GM23248 (cell line): Measurements from ENCODE around the gene ZNF319. TPM values are rescaled to one million over a fixed set of nuclear protein-coding genes. Genes with fewer than 3 reads are reported as not detected.

Source experiments
- DNase-seq: peaks from one replicate; pipeline ENCODE4 v3.0.0-alpha.2; 2015
- H2AFZ ChIP-seq: fragments of 200-600 bp; sonication (generic); 2 replicates; pipeline ENCODE4 v1.6.1; 2016; ENCODE audit warnings: antibody characterized with exemption
- H3F3A ChIP-seq: fragments of 200-600 bp; sonication (generic); 2 replicates; pipeline ENCODE4 v1.6.1; 2016; ENCODE audit warnings: mild to moderate bottlenecking, antibody characterized with exemption, mixed run types; ENCODE audit not compliant: insufficient read depth
- H3K27ac ChIP-seq: fragments of 200-600 bp; sonication (generic); 2 replicates; pipeline ENCODE4 v1.5.1; 2016; ENCODE audit warnings: mild to moderate bottlenecking
- H3K27me3 ChIP-seq: fragments of 200-600 bp; sonication (generic); replicated peaks from 2 replicates; pipeline ENCODE4 v1.6.1; 2016; ENCODE audit warnings: mild to moderate bottlenecking; ENCODE audit not compliant: insufficient read depth
- H3K36me3 ChIP-seq: fragments of 200-600 bp; sonication (generic); 2 replicates; pipeline ENCODE4 v1.6.1; 2016; ENCODE audit warnings: low read depth, mild to moderate bottlenecking
- H3K4me1 ChIP-seq: fragments of 200-600 bp; sonication (generic); 2 replicates; pipeline ENCODE4 v1.6.1; 2016; ENCODE audit warnings: mild to moderate bottlenecking; ENCODE audit not compliant: insufficient read depth
- H3K4me2 ChIP-seq: fragments of 200-600 bp; sonication (generic); one replicate; pipeline ENCODE4 v1.6.1; 2016; ENCODE audit warnings: mild to moderate bottlenecking; ENCODE audit not compliant: unreplicated experiment
- H3K4me3 ChIP-seq: fragments of 200-600 bp; sonication (generic); 2 replicates; pipeline ENCODE4 v1.5.1; 2016; ENCODE audit warnings: mild to moderate bottlenecking
- H3K79me2 ChIP-seq: fragments of 200-600 bp; sonication (generic); 2 replicates; pipeline ENCODE4 v1.6.1; 2016; ENCODE audit warnings: mild to moderate bottlenecking; ENCODE audit not compliant: insufficient read depth
- H3K9ac ChIP-seq: fragments of 200-600 bp; sonication (generic); 2 replicates; pipeline ENCODE4 v1.6.1; 2016; ENCODE audit warnings: mild to moderate bottlenecking
- H3K9me2 ChIP-seq: fragments of 200-600 bp; sonication (generic); 2 replicates; pipeline ENCODE4 v1.6.1; 2016; ENCODE audit warnings: mixed run types, mild to moderate bottlenecking, moderate library complexity; ENCODE audit not compliant: insufficient read depth
- H3K9me3 ChIP-seq: fragments of 200-600 bp; sonication (generic); one replicate; pipeline ENCODE4 v1.6.1; 2017; ENCODE audit warnings: low read depth
- H4K20me1 ChIP-seq: fragments of 200-600 bp; sonication (generic); 2 replicates; pipeline ENCODE4 v1.6.0; 2016; ENCODE audit not compliant: insufficient read depth
- EZH2 ChIP-seq: fragments of 200-600 bp; sonication (generic); IDR thresholded peaks from 2 replicates; pipeline ENCODE4 v1.6.1; 2018; ENCODE audit warnings: antibody characterized with exemption, mild to moderate bottlenecking; ENCODE audit not compliant: insufficient read depth, poor library complexity, severe bottlenecking
- EZH2phosphoT487 ChIP-seq: fragments of 200-600 bp; sonication (generic); IDR thresholded peaks from 2 replicates; pipeline ENCODE4 v1.6.1; 2018; ENCODE audit warnings: antibody characterized with exemption, moderate library complexity, mild to moderate bottlenecking, low read depth; ENCODE audit not compliant: insufficient read depth
- WGBS, 2 experiments: methylation state at CpG; one replicate each; pipeline ENCODE4 v1.1.6; 2015 to 2017; ENCODE audit warnings: low lambda C conversion rate in 2 of 2, low coverage in 1 of 2; ENCODE audit errors: missing lambda C conversion rate in 2 of 2; 5-methylcytosine and 5-hydroxymethylcytosine counted together
- in situ Hi-C: fragments of 300-500 bp; cut with MboI; formaldehyde crosslinking; loops from 2 replicates; pipeline ENCODE4 v1.15.0; 2020
- polyA plus RNA-seq: library from polyadenylated mRNA; unstranded; fragments of >200 nt; fragmentation: Nextera tagmentation; extraction: Ambion mirVana; gene quantifications from 2 replicates; pipeline ENCODE4 v1.2.1, GENCODE V29; 2016
- total RNA-seq: library from RNA; depleted of rRNA; stranded (reverse); fragments of >200 nt; shearing (Covaris generic); gene quantifications from 2 replicates; pipeline ENCODE4 v1.2.3, GENCODE V29; 2014

ZNF319 gene
- total and polyA plus RNA-seq, 2 experiments from 2014 or later, result 4.6 to 8.2 TPM

DNA sequence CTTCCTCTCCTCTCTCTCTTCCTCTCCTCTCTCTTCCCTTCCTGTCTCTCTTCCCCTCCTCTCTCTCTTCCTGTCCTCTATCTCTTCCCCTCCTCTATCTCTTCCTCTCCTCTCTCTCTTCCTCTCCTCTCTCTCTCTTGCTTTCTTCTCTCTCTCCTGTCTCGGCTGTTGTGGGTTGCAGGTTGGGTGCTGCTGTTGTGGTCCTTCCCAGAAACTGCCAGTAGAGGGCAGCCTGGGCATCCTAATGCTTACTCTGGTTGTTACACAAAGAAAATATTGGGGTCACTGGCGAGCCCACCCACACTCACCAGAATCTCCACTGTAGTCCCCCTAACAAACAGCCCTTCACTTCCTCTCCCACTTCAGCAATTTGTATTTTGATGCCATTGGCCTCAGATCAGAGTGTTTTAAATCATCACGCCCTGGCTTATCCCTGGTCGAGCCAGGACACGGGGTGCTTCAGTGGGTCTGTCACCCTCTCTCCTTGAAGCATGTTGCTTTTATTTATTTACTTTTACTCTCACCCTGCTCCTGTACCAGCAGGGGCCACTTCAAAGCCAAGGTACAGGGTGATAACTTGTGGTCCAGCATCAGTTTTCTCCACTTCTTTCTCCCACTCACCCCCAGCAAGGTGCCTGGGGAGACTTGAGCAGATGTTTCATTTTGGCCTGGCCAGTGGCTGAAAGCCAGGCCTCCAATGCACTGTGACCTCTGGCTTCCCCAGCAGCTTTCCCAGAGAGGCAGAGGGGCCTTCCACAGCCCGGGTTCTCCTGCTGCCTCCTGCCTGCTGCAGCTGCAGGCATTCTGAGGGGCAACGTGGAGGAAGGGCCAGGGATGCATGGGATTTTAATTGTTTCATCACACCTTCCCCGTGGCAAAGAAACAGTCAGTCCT, 20.4 kb upstream of the ZNF319 start:
- H3K4me2 ChIP-seq, result no peak overlapping the region
- WGBS, 2 experiments, result 65 to 66% methylated on average over 8 of the region's 8 CpGs

DNA sequence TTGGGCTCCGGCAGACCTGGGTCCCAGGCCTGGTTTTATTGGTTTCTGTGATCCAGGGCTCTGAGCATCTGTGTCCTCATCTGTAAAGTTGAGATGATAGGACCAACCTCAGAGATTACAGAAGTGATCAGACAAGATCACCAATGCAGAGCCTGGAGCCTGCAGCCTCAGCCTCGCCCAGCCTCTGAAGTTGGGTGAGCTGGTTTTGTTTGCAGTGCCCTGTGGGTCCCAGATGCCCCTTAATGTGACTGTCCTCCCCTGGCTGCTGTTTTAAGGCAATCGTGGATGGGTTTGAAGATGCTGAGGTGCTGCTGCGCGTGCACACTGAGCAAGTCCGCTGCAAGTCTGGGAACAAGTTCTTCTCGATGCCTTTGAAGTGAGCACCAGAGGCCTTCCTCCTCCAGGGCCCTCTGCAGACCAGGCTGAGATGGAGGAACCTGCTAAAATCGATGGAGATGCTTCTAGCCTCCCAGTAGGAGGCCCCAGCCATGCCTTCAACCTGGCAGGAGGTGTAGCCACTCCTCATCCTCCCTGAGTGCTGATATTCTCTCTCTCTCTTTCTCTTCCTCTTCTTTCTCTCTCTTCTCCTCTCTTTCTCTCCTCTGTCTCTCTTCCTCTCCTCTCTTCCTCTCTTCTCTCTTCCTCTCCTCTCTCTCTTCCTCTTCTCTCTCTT, 19.5 kb upstream of the ZNF319 start:
- Histone ChIP-seq H4K20me1 (no peaks in the 10 kb centered on the region), H3K9ac (no peak overlapping the region), H3K27ac (no peak overlapping the region), H2AFZ (no peak overlapping the region), H3K4me3 (no peak overlapping the region), H3K27me3 (no peaks in the 10 kb centered on the region), H3K9me2 (no peaks in the 10 kb centered on the region), H3K4me1 (peaks cover 17% of the 10 kb centered on the region), H3K9me3 (no peaks in the 10 kb centered on the region), H3K4me2 (no peak overlapping the region), H3F3A (0 out of 2 replicates have a peak, but pooled peaks cover 5% of the 10 kb centered on the region), H3K79me2 (no peaks in the 10 kb centered on the region), H3K36me3 (no peaks in the 10 kb centered on the region; the same call in 1 of the 2 replicates)
- in situ Hi-C loops, result loop anchor here (10.0 to 25.0 kb wide), 2 partner anchors 295 to 467 kb away; no protein-coding TSS in a partner anchor
- TF ChIP-seq EZH2phosphoT487, result no peak
- no peak for TF ChIP-seq EZH2
- 82 to 86% methylated on average over 8 of the region's 8 CpGs for WGBS, 2 experiments
- DNase-seq, result no peak

More for the DNA sequence above, 20.4 kb upstream of the ZNF319 start:
- no peaks in the 10 kb centered on the region for H3K79me2 ChIP-seq
- no peaks in the 10 kb centered on the region for H3K9me2 ChIP-seq
- peak; percentile 58 for DNase-seq
- H3K9ac ChIP-seq, result no peak overlapping the region
- no peaks in the 10 kb centered on the region for H3K27me3 ChIP-seq
- H3K9me3 ChIP-seq, result no peaks in the 10 kb centered on the region
- H4K20me1 ChIP-seq, result no peaks in the 10 kb centered on the region
- peaks cover 17% of the 10 kb centered on the region for H3K4me1 ChIP-seq
- no peaks in the 10 kb centered on the region; the same call in 1 of the 2 replicates for H3K36me3 ChIP-seq
- TF ChIP-seq EZH2phosphoT487 (no peak), EZH2 (no peak)
- no peak overlapping the region for H2AFZ ChIP-seq
- no peak overlapping the region for H3K27ac ChIP-seq
- 0 out of 2 replicates have a peak, but pooled peaks cover 5% of the 10 kb centered on the region for H3F3A ChIP-seq
- H3K4me3 ChIP-seq, result no peak overlapping the region
- in situ Hi-C loops, result loop anchor here (10.0 to 25.0 kb wide), 2 partner anchors 294 to 466 kb away; no protein-coding TSS in a partner anchor

DNA sequence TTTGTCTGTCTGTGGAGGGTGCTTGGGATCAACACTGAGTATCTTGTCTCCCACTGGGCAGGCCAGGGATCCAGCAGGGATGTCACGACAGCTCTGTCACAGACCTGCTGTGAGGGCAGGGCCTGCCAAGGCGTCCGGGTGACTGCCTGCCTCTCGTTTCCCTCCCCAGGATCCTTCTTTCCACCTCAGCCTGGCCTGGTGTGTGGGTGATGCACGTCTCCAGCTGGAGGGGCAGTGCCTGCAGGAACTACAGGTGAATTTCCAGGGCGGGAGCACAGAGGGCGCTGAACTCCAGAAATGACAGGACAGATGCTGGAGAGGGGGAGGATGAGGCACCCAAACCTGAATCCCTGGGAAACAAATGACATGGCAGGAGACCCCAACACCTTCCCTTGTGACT, 18.3 kb upstream of the ZNF319 start:
- no peak overlapping the region for H3K9ac ChIP-seq
- peaks cover 4% of the 10 kb centered on the region; the same call in 1 of the 2 replicates for H3K36me3 ChIP-seq
- H3K9me2 ChIP-seq, result no peaks in the 10 kb centered on the region
- H3K4me1 ChIP-seq, result peaks cover 17% of the 10 kb centered on the region
- H4K20me1 ChIP-seq, result no peaks in the 10 kb centered on the region
- H2AFZ ChIP-seq, result no peak overlapping the region
- H3K9me3 ChIP-seq, result no peaks in the 10 kb centered on the region
- no peak overlapping the region for H3K27ac ChIP-seq
- no peaks in the 10 kb centered on the region for H3K79me2 ChIP-seq
- H3K4me3 ChIP-seq, result no peak overlapping the region
- 0 out of 2 replicates have a peak, but pooled peaks cover 5% of the 10 kb centered on the region for H3F3A ChIP-seq
- no peak overlapping the region for H3K4me2 ChIP-seq
- H3K27me3 ChIP-seq, result no peaks in the 10 kb centered on the region
- DNase-seq, result no peak
- in situ Hi-C loops, result loop anchor here (25.0 kb wide), 1 partner anchor 468 kb away; no protein-coding TSS in a partner anchor
- whole genome bisulfite sequencing, 2 experiments, result 87% methylated on average over 7 of the region's 7 CpGs
- TF ChIP-seq EZH2, result no peak
- no peak for TF ChIP-seq EZH2phosphoT487

GRCh38 chr16:58016840-58017446, 16.5 kb upstream of the ZNF319 start:
- in situ Hi-C loops, result loop anchor here (25.0 kb wide), 1 partner anchor 470 kb away; no protein-coding TSS in a partner anchor
- Histone ChIP-seq H3K4me1 (0 out of 2 replicates have a peak, but pooled peaks cover 9% of the 10 kb centered on the region), H3K36me3 (peaks cover 6% of the 10 kb centered on the region; the same call in 1 of the 2 replicates), H3K27ac (no peak overlapping the region), H3K4me3 (no peak overlapping the region), H4K20me1 (no peaks in the 10 kb centered on the region), H3K4me2 (no peak overlapping the region), H2AFZ (no peak overlapping the region), H3K79me2 (no peaks in the 10 kb centered on the region), H3K27me3 (no peaks in the 10 kb centered on the region), H3K9ac (no peak overlapping the region), H3K9me2 (no peaks in the 10 kb centered on the region), H3K9me3 (no peaks in the 10 kb centered on the region), H3F3A (0 out of 2 replicates have a peak, but pooled peaks cover 5% of the 10 kb centered on the region)
- TF ChIP-seq EZH2, result no peak
- TF ChIP-seq EZH2phosphoT487, result no peak
- DNase-seq, result peak; percentile 42
- WGBS, 2 experiments, result 40% methylated on average over 12 of the region's 12 CpGs
